SK-N-SH (cell line): ENCODE measurements around the gene LCN9. TPM values are rescaled to one million over a fixed set of nuclear protein-coding genes. Genes with fewer than 3 reads are reported as not detected.

Source experiments
- CTCF ChIA-PET: fragments of 300-600, 350-600 bp; formaldehyde crosslinking; extraction: SDS; loops from one replicate; lab custom pipeline; 2021; lab: Yijun Ruan, JAX
- POLR2A ChIA-PET: fragments of 350-600 bp; sonication (Branson Sonifier 250); formaldehyde crosslinking; extraction: SDS; loops from one replicate; lab custom pipeline; 2020; ENCODE audit warnings: antibody characterized with exemption, inconsistent platforms; lab: Yijun Ruan, JAX
- DNase-seq: peaks from one replicate; pipeline ENCODE4 v3.0.0; 2012
- H2AFZ ChIP-seq: fragments of 200-600 bp; sonication (generic); 2 replicates; pipeline ENCODE4 v1.8.1; 2016; ENCODE audit warnings: antibody characterized with exemption, mild to moderate bottlenecking, low read depth
- H3F3A ChIP-seq: fragments of 200-600 bp; sonication (generic); replicated peaks from 2 replicates; pipeline ENCODE3; 2016; ENCODE audit warnings: antibody characterized with exemption, mild to moderate bottlenecking; ENCODE audit not compliant: insufficient read depth
- H3K27ac ChIP-seq, 2 experiments: fragments of 200-500 bp in 1 of 2; fragments of 200-600 bp in 1 of 2; sonication (Bioruptor generic) in 1 of 2; sonication (generic), shearing (Covaris generic) in 1 of 2; 2 replicates each; pipeline versions ENCODE4 v1.5.1 to v1.6.1; 2014 to 2016; ENCODE audit warnings: low read depth in 2 of 2, inconsistent platforms in 1 of 2, low read length in 1 of 2, mild to moderate bottlenecking in 1 of 2, mixed read lengths in 1 of 2
- H3K27me3 ChIP-seq: fragments of 200-600 bp; sonication (generic), shearing (Covaris generic); 2 replicates; pipeline ENCODE4 v1.6.1; 2016; ENCODE audit warnings: mixed run types; ENCODE audit not compliant: insufficient read depth
- H3K36me3 ChIP-seq, 2 experiments: fragments of 200-500 bp in 1 of 2; fragments of 200-600 bp in 1 of 2; sonication (Bioruptor generic) in 1 of 2; sonication (generic) in 1 of 2; replicated peaks in 1 of 2; 2 replicates each; pipeline versions ENCODE3 to v1.5.1; 2014 to 2016; ENCODE audit warnings: low read length in 1 of 2, mild to moderate bottlenecking in 1 of 2; ENCODE audit not compliant: insufficient read depth in 2 of 2, control insufficient read depth in 1 of 2
- H3K4me1 ChIP-seq, 2 experiments: fragments of 200-500 bp in 1 of 2; fragments of 200-600 bp in 1 of 2; sonication (Bioruptor generic) in 1 of 2; sonication (generic), shearing (Covaris generic) in 1 of 2; 2 replicates each; pipeline versions ENCODE4 v1.5.1 to v1.6.1; 2014 to 2016; ENCODE audit warnings: low read depth in 1 of 2, low read length in 1 of 2, mixed run types in 1 of 2; ENCODE audit not compliant: insufficient read depth in 2 of 2, control insufficient read depth in 1 of 2
- H3K4me2 ChIP-seq: fragments of 200-600 bp; sonication (generic), shearing (Covaris generic); 2 replicates; pipeline ENCODE4 v1.6.1; 2017; ENCODE audit warnings: mixed run types
- H3K4me3 ChIP-seq, 2 experiments: fragments of 200-500 bp in 1 of 2; fragments of 200-600 bp in 1 of 2; sonication (Bioruptor generic) in 1 of 2; sonication (generic), shearing (Covaris generic) in 1 of 2; 2 replicates each; pipeline versions ENCODE4 v1.5.1 to v1.8.1; 2014 to 2016; ENCODE audit warnings: low read depth in 2 of 2, inconsistent platforms in 1 of 2, low read length in 1 of 2, mild to moderate bottlenecking in 1 of 2, mixed read lengths in 1 of 2, moderate library complexity in 1 of 2
- H3K79me2 ChIP-seq: fragments of 200-600 bp; sonication (generic); 2 replicates; pipeline ENCODE4 v1.8.1; 2017; ENCODE audit warnings: mild to moderate bottlenecking; ENCODE audit not compliant: insufficient read depth
- H3K9ac ChIP-seq: fragments of 200-600 bp; sonication (generic); 2 replicates; pipeline ENCODE4 v1.6.1; 2017; ENCODE audit warnings: mixed run types
- H3K9me2 ChIP-seq: fragments of 200-600 bp; sonication (generic); 2 replicates; pipeline ENCODE4 v1.6.1; 2017; ENCODE audit warnings: mixed run types
- H3K9me3 ChIP-seq: fragments of 200-600 bp; sonication (generic); 2 replicates; pipeline ENCODE4 v1.6.1; 2017; ENCODE audit warnings: mixed run types, mild to moderate bottlenecking, moderate library complexity
- H4K20me1 ChIP-seq: fragments of 200-600 bp; sonication (generic); 2 replicates; pipeline ENCODE4 v1.6.1; 2017; ENCODE audit warnings: mild to moderate bottlenecking, mixed run types; ENCODE audit not compliant: insufficient read depth
- CHD2 ChIP-seq: fragments of 150-350 bp; IDR thresholded peaks from 2 replicates; pipeline ENCODE4 v1.6.1; 2018; ENCODE audit warnings: low read length; ENCODE audit not compliant: partially characterized antibody
- EP300 ChIP-seq, 2 experiments: IDR thresholded peaks; 2 replicates each; pipeline versions ENCODE4 v1.4.0 to v1.6.1; 2012; ENCODE audit warnings: borderline replicate concordance in 1 of 2, low read depth in 1 of 2, low read length in 1 of 2
- EZH2phosphoT487 ChIP-seq: fragments of 200-600 bp; sonication (generic); IDR thresholded peaks from 2 replicates; pipeline ENCODE4 v1.6.1; 2017; ENCODE audit warnings: low read depth, mixed run types, mild to moderate bottlenecking, antibody characterized with exemption, moderate library complexity, borderline replicate concordance
- FOXJ3 ChIP-seq: sonication (generic); formaldehyde crosslinking; IDR thresholded peaks from 2 replicates; pipeline ENCODE4 v1.5.1; 2020; ENCODE audit warnings: mild to moderate bottlenecking, missing genetic modification reagents
- FOXM1 ChIP-seq: IDR thresholded peaks from 2 replicates; pipeline ENCODE4 v1.4.0; 2012; ENCODE audit warnings: low read depth, mild to moderate bottlenecking
- GABPA ChIP-seq: IDR thresholded peaks from 2 replicates; pipeline ENCODE4 v1.4.0; 2012; ENCODE audit warnings: low read depth, mild to moderate bottlenecking
- GATA2 ChIP-seq: sonication (generic); formaldehyde crosslinking; IDR thresholded peaks from 2 replicates; pipeline ENCODE4 v1.5.0; 2020; ENCODE audit warnings: mild to moderate bottlenecking, missing genetic modification reagents
- MEF2A ChIP-seq: IDR thresholded peaks from 2 replicates; pipeline ENCODE4 v1.4.0; 2012; ENCODE audit warnings: low read depth, borderline replicate concordance
- NFIC ChIP-seq: IDR thresholded peaks from 2 replicates; pipeline ENCODE4 v1.4.0; 2012; ENCODE audit warnings: borderline replicate concordance
- NRF1 ChIP-seq: IDR thresholded peaks from 2 replicates; pipeline ENCODE4 v1.6.1; 2012; ENCODE audit warnings: low read depth, mild to moderate bottlenecking, low read length
- POLR2AphosphoS5 ChIP-seq: IDR thresholded peaks from 2 replicates; pipeline ENCODE4 v1.6.1; 2012; ENCODE audit warnings: low read depth, low read length
- RFX5 ChIP-seq: IDR thresholded peaks from 2 replicates; pipeline ENCODE4 v1.6.1; 2012; ENCODE audit warnings: mild to moderate bottlenecking, improper control_type of control experiment, low read length
- RXRA ChIP-seq: IDR thresholded peaks from 2 replicates; pipeline ENCODE4 v1.4.0; 2012; ENCODE audit warnings: low read depth, mild to moderate bottlenecking, borderline replicate concordance
- TEAD4 ChIP-seq: IDR thresholded peaks from 2 replicates; pipeline ENCODE4 v1.4.0; 2012; ENCODE audit warnings: mild to moderate bottlenecking, borderline replicate concordance; ENCODE audit not compliant: insufficient read depth
- USF2 ChIP-seq: fragments of 150-350 bp; IDR thresholded peaks from 2 replicates; pipeline ENCODE4 v1.6.1; 2017; ENCODE audit warnings: antibody characterized with exemption, low read length, low read depth, borderline replicate concordance
- YY1 ChIP-seq: IDR thresholded peaks from 2 replicates; pipeline ENCODE4 v1.4.0; 2012; ENCODE audit warnings: low read depth, mild to moderate bottlenecking
- WGBS: methylation state at CpG from one replicate; pipeline ENCODE4 v1.1.6; 2017; ENCODE audit warnings: low lambda C conversion rate; 5-methylcytosine and 5-hydroxymethylcytosine counted together
- polyA plus RNA-seq, 3 experiments: library from polyadenylated mRNA; depleted of rRNA; stranded (reverse); fragments of >200 nt; gene quantifications; 2 replicates each; pipeline ENCODE4 v1.2.3, GENCODE V29; 2012
- TF ChIP-seq, protein P1 (sequence below): IDR thresholded peaks from 2 replicates; pipeline ENCODE4 v1.4.0; 2012; ENCODE audit warnings: low read depth, borderline replicate concordance
- TF ChIP-seq, protein P2 (sequence below): IDR thresholded peaks from 2 replicates; pipeline ENCODE4; 2012
- TF ChIP-seq, protein P3 (sequence below): IDR thresholded peaks from 2 replicates; pipeline ENCODE4 v1.4.0; 2012; ENCODE audit warnings: low read depth

LCN9 gene
- polyA plus RNA-seq, 1 of the 3 experiments (the other 2 are of a cell fraction): not detected

DNA sequence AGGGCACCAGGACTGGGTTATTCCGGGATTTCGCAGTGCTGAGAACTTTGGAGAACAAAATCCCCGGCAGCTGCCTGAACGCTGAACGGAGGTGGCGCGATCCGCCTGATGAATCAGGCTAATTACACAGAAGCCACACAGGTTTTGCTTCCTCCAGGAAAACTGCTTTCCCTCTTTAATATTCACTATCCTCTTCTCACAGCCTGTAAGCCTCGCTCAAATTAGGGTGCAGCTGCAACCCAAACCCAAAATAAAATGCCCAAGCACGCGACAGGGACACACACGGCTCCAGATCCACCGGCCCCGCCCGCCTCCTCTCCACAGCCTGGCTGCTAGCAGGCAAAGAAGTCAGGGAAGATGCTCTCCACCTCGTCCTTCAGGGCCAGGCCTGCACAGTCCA, 30.2 kb downstream of the LCN9 start:
- no peaks in the 10 kb centered on the region for H3K9me2 ChIP-seq
- POLR2A ChIA-PET: no interaction called here
- H3F3A ChIP-seq: no peaks in the 10 kb centered on the region
- no peak overlapping the region for H3K4me2 ChIP-seq
- H3K4me3 ChIP-seq: no peak overlapping the region
- no peaks in the 10 kb centered on the region for H3K9me3 ChIP-seq
- CTCF ChIA-PET: interaction anchor here (0.9 to 2.2 kb wide), 2 partner anchors 9 to 88 kb away, joined by 3 to 10 read pairs; partner anchors contain the start of gene KCNT1
- WGBS: 57% methylated on average over 16 of the region's 16 CpGs
- H3K27ac ChIP-seq: no peak overlapping the region
- DNase-seq: no peak
- no peaks in the 10 kb centered on the region for H4K20me1 ChIP-seq
- no peaks in the 10 kb centered on the region for H3K27me3 ChIP-seq
- no peak overlapping the region for H3K9ac ChIP-seq
- no peaks in the 10 kb centered on the region for H3K4me1 ChIP-seq
- H3K36me3 ChIP-seq: no peaks in the 10 kb centered on the region
- no peaks in the 10 kb centered on the region for H3K79me2 ChIP-seq
- TF ChIP-seq NRF1 (no peak), YY1 (no peak), GABPA (no peak), NFIC (no peak), EP300 (IDR thresholded peaks at IDR 0.05; ENCODE audit: borderline replicate concordance in 1 of 2, low read depth in 1 of 2, low read length in 1 of 2) (no peak), POLR2AphosphoS5 (no peak)
- TF ChIP-seq, protein P1, sequence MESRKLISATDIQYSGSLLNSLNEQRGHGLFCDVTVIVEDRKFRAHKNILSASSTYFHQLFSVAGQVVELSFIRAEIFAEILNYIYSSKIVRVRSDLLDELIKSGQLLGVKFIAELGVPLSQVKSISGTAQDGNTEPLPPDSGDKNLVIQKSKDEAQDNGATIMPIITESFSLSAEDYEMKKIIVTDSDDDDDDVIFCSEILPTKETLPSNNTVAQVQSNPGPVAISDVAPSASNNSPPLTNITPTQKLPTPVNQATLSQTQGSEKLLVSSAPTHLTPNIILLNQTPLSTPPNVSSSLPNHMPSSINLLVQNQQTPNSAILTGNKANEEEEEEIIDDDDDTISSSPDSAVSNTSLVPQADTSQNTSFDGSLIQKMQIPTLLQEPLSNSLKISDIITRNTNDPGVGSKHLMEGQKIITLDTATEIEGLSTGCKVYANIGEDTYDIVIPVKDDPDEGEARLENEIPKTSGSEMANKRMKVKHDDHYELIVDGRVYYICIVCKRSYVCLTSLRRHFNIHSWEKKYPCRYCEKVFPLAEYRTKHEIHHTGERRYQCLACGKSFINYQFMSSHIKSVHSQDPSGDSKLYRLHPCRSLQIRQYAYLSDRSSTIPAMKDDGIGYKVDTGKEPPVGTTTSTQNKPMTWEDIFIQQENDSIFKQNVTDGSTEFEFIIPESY: no peak
- TF ChIP-seq, protein P2, sequence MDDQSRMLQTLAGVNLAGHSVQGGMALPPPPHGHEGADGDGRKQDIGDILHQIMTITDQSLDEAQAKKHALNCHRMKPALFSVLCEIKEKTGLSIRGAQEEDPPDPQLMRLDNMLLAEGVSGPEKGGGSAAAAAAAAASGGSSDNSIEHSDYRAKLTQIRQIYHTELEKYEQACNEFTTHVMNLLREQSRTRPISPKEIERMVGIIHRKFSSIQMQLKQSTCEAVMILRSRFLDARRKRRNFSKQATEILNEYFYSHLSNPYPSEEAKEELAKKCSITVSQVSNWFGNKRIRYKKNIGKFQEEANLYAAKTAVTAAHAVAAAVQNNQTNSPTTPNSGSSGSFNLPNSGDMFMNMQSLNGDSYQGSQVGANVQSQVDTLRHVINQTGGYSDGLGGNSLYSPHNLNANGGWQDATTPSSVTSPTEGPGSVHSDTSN: no peak
- no peak overlapping the region for H2AFZ ChIP-seq

- Histone ChIP-seq H2AFZ (no peak overlapping the region), H4K20me1 (no peaks in the 10 kb centered on the region), H3K79me2 (no peaks in the 10 kb centered on the region), H3K9me3 (no peaks in the 10 kb centered on the region), H3K36me3 (no peaks in the 10 kb centered on the region), H3K4me1 (no peaks in the 10 kb centered on the region), H3K27ac (no peak overlapping the region), H3K27me3 (no peaks in the 10 kb centered on the region), H3K9ac (no peak overlapping the region), H3K9me2 (no peaks in the 10 kb centered on the region), H3F3A (no peaks in the 10 kb centered on the region), H3K4me2 (no peak overlapping the region), H3K4me3 (no peak overlapping the region)
- WGBS: 44% methylated on average over 3 of the region's 11 CpGs
- no peak for DNase-seq
- CTCF ChIA-PET: interaction anchor here (0.9 to 2.2 kb wide), 2 partner anchors 8 to 88 kb away, joined by 3 to 10 read pairs; partner anchors contain the start of gene KCNT1
- TF ChIP-seq MEF2A: no peak
- POLR2A ChIA-PET: no interaction called here
These were observed 30.7 kb downstream of the LCN9 start for GRCh38 chr9:135693771-135694170.

- WGBS: 70% methylated on average over 12 of the region's 18 CpGs
- ChIA-PET CTCF (interaction anchor here (2.2 kb wide), 1 partner anchor 8 kb away, joined by 10 read pairs; the partner anchor contains the start of gene KCNT1), POLR2A (no interaction called here)
- Histone ChIP-seq H3K9me3 (no peaks in the 10 kb centered on the region), H3K4me1 (no peaks in the 10 kb centered on the region), H2AFZ (no peak overlapping the region), H3K9me2 (no peaks in the 10 kb centered on the region), H3K27ac (no peak overlapping the region), H3K4me2 (no peak overlapping the region), H3K27me3 (no peaks in the 10 kb centered on the region), H3F3A (no peaks in the 10 kb centered on the region), H3K79me2 (no peaks in the 10 kb centered on the region), H3K4me3 (no peak overlapping the region), H3K9ac (no peak overlapping the region), H4K20me1 (no peaks in the 10 kb centered on the region), H3K36me3 (no peaks in the 10 kb centered on the region)
- DNase-seq: no peak
- no peak for TF ChIP-seq POLR2AphosphoS5
- no peak for TF ChIP-seq GATA2
- TF ChIP-seq EZH2phosphoT487: no peak
- TF ChIP-seq USF2: no peak
- no peak for TF ChIP-seq EP300 (IDR thresholded peaks at IDR 0.05; ENCODE audit: borderline replicate concordance in 1 of 2, low read depth in 1 of 2, low read length in 1 of 2)
- no peak for TF ChIP-seq RFX5
- TF ChIP-seq TEAD4: no peak
- TF ChIP-seq FOXJ3 (CRISPR knock-in tag): no peak
- TF ChIP-seq, protein P3, sequence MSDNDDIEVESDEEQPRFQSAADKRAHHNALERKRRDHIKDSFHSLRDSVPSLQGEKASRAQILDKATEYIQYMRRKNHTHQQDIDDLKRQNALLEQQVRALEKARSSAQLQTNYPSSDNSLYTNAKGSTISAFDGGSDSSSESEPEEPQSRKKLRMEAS: no peak
- no peak for TF ChIP-seq FOXM1
- no peak for TF ChIP-seq RXRA
- no peak for TF ChIP-seq CHD2
These were observed 31.3 kb downstream of the LCN9 start for GRCh38 chr9:135694414-135694813.
